PC-3 (cell line): ENCODE results near the gene SPNS3.

Experiments used
- EZH2 ChIP-seq: fragments of 300-600 bp; sonication (generic); IDR thresholded peaks from one replicate; pipeline ENCODE4 v1.6.1; 2017; ENCODE audit warnings: antibody characterized with exemption, mild to moderate bottlenecking, low read length; ENCODE audit not compliant: unreplicated experiment
- EZH2phosphoT487 ChIP-seq: fragments of 300-600 bp; sonication (generic); IDR thresholded peaks from 2 replicates; pipeline ENCODE4 v1.6.1; 2018; ENCODE audit warnings: mild to moderate bottlenecking, antibody characterized with exemption, low read length, borderline replicate concordance
- TF ChIP-seq, protein P1 (sequence below): fragments of 300-600 bp; sonication (generic); conservative IDR thresholded peaks from 2 replicates; pipeline ENCODE4 v1.5.1; 2017; ENCODE audit warnings: antibody characterized with exemption, low read depth, mild to moderate bottlenecking, low read length

DNA sequence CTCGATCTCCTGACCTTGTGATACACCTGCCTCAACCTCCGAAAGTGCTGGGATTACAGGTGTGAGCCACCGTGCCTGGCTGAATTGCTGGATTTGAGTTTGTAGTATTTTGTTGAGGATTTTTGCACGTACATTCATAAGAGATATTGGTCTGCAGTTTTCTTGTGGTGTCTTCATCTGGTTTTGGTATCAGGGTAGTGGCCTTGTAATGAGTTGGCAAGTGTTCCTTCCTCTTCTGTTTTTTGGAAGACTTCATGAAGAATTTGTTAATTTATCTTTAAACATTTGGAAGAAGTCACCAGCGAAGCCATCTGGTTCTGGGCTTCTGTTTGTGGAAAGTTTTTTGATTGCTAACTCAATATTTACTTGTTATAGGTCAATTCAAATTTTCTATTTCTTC is 26.9 kb downstream of the SPNS3 start:
- TF ChIP-seq, protein P1, sequence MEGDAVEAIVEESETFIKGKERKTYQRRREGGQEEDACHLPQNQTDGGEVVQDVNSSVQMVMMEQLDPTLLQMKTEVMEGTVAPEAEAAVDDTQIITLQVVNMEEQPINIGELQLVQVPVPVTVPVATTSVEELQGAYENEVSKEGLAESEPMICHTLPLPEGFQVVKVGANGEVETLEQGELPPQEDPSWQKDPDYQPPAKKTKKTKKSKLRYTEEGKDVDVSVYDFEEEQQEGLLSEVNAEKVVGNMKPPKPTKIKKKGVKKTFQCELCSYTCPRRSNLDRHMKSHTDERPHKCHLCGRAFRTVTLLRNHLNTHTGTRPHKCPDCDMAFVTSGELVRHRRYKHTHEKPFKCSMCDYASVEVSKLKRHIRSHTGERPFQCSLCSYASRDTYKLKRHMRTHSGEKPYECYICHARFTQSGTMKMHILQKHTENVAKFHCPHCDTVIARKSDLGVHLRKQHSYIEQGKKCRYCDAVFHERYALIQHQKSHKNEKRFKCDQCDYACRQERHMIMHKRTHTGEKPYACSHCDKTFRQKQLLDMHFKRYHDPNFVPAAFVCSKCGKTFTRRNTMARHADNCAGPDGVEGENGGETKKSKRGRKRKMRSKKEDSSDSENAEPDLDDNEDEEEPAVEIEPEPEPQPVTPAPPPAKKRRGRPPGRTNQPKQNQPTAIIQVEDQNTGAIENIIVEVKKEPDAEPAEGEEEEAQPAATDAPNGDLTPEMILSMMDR, result no peak
- no peak for TF ChIP-seq EZH2phosphoT487
- no peak for TF ChIP-seq EZH2
